Upper lobe of left lung (tissue), 6 donors: ENCODE measurements around the gene KCNAB3. TPM values are rescaled to one million over a fixed set of nuclear protein-coding genes. Genes with fewer than 3 reads are reported as not detected.

Experiments used
- ATAC-seq, 2 donors: fragments of 200-7000 bp; cut with Tn5 transposase; one replicate each; pipeline ENCODE4 v1.9.1; 2022; ENCODE audit warnings: mild to moderate bottlenecking in 2 of 2, moderate library complexity in 2 of 2; ENCODE audit not compliant: low FRiP score in 2 of 2
- DNase-seq, 2 donors: peaks; one replicate each; pipeline ENCODE4 v3.0.0-alpha.2; 2019 to 2020
- H3K27ac ChIP-seq, 4 donors: fragments of 200-600 bp; sonication (generic); one replicate each; pipeline ENCODE4 v1.5.1; 2016 to 2019
- H3K27me3 ChIP-seq, 4 donors: fragments of 200-600 bp; sonication (generic); one replicate each; pipeline ENCODE4 v1.5.1; 2017 to 2019
- H3K36me3 ChIP-seq, 4 donors: fragments of 200-600 bp; sonication (generic); one replicate each; pipeline ENCODE4 v1.5.1; 2016 to 2019
- H3K4me1 ChIP-seq, 4 donors: fragments of 200-600 bp; sonication (generic); one replicate each; pipeline ENCODE4 v1.5.1; 2018 to 2019
- H3K4me3 ChIP-seq, 4 donors: fragments of 200-600 bp; sonication (generic); one replicate each; pipeline ENCODE4 v1.5.1; 2017 to 2019; ENCODE audit warnings: mild to moderate bottlenecking in 2 of 4, moderate library complexity in 1 of 4
- H3K9me3 ChIP-seq, 4 donors: fragments of 200-600 bp; sonication (generic); one replicate each; pipeline ENCODE4 v1.5.1; 2018 to 2019
- CTCF ChIP-seq, 6 experiments: fragments of 450-650 bp in 4 of 6; fragments of 200-600 bp in 2 of 6; sonication (generic) in 2 of 6; IDR thresholded peaks; one replicate each; pipeline ENCODE4 v1.5.1; 2016 to 2019; ENCODE audit warnings: antibody characterized with exemption in 6 of 6
- EP300 ChIP-seq, 4 donors: sonication (generic); formaldehyde crosslinking; IDR thresholded peaks; one replicate each; pipeline ENCODE4 v1.5.1; 2017; ENCODE audit warnings: antibody characterized with exemption in 4 of 4, control low read depth in 2 of 4
- POLR2A ChIP-seq, 4 donors: fragments of 450-650 bp; IDR thresholded peaks; one replicate each; pipeline ENCODE4 v1.5.1; 2016 to 2017; ENCODE audit warnings: antibody characterized with exemption in 4 of 4, mild to moderate bottlenecking in 2 of 4
- POLR2AphosphoS5 ChIP-seq, 2 donors: sonication (generic); formaldehyde crosslinking; IDR thresholded peaks; one replicate each; pipeline ENCODE4 v1.5.1; 2017; ENCODE audit warnings: antibody characterized with exemption in 2 of 2
- whole genome bisulfite sequencing, 2 donors: methylation state at CpG; one replicate each; pipeline ENCODE4 v1.1.5; 2017 to 2018; 5-methylcytosine and 5-hydroxymethylcytosine counted together
- total RNA-seq, 6 donors: library from RNA; depleted of rRNA in 4 of 6; stranded (reverse); fragments of >200 nt in 4 of 6; gene quantifications; one replicate each; pipeline versions ENCODE4 v1.1.0 to v1.2.1, GENCODE V29; 2016 to 2021
- donor health status: DM: no; HTN: no; CAD: no; lungs with moderate emphysema.
- donor health status: DM: no; HTN: yes; CAD: no; lungs with severe emphysema.

The KCNAB3 gene
- total RNA-seq, 6 donors from 2014 or later, result 4.2 to 10.0 (median 5.7) TPM

- H3K36me3 ChIP-seq, result no peaks in the 10 kb centered on the region
- no peaks in the 10 kb centered on the region for H3K27me3 ChIP-seq
- TF ChIP-seq CTCF (IDR thresholded peaks at IDR 0.05), result no peak
- no peak for TF ChIP-seq EP300 (IDR thresholded peaks at IDR 0.05)
- no peak for TF ChIP-seq POLR2A (IDR thresholded peaks at IDR 0.05)
- no peak for TF ChIP-seq POLR2AphosphoS5 (IDR thresholded peaks at IDR 0.05)
- H3K4me3 ChIP-seq, result no peak overlapping the region
- no peak for DNase-seq
- no peak for ATAC-seq
- no peaks in the 10 kb centered on the region for H3K4me1 ChIP-seq
- H3K9me3 ChIP-seq, result peaks cover 8 to 23% (median 15%) of the 10 kb centered on the region in 4 donors
- 93 to 97% methylated on average over 8 of the region's 8 CpGs for WGBS, 2 donors
- no peak overlapping the region for H3K27ac ChIP-seq
These were observed 42.6 kb upstream of the KCNAB3 start for GRCh38 chr17:7972131-7972785.

GRCh38 chr17:7971651-7972050, 42.0 kb upstream of the KCNAB3 start:
- no peak for ATAC-seq
- no peak for DNase-seq
- WGBS, 2 donors, result 64 to 73% methylated on average over 4 of the region's 4 CpGs
- no peaks in the 10 kb centered on the region for H3K36me3 ChIP-seq
- no peaks in the 10 kb centered on the region for H3K4me1 ChIP-seq
- TF ChIP-seq POLR2AphosphoS5 (IDR thresholded peaks at IDR 0.05) (no peak), EP300 (IDR thresholded peaks at IDR 0.05) (no peak), POLR2A (IDR thresholded peaks at IDR 0.05) (no peak), CTCF (IDR thresholded peaks at IDR 0.05) (no peak)
- no peak overlapping the region for H3K4me3 ChIP-seq
- H3K9me3 ChIP-seq, result peaks cover 8 to 23% (median 15%) of the 10 kb centered on the region in 4 donors
- H3K27me3 ChIP-seq, result no peaks in the 10 kb centered on the region
- H3K27ac ChIP-seq, result no peak overlapping the region

GRCh38 chr17:7969433-7969832, 39.8 kb upstream of the KCNAB3 start:
- Histone ChIP-seq H3K27me3 (no peaks in the 10 kb centered on the region), H3K36me3 (no peaks in the 10 kb centered on the region), H3K9me3 (peaks cover 0 to 6% (median 3%) of the 10 kb centered on the region in 4 donors), H3K27ac (peak overlapping the region in 1 of 4 donors; percentile 59), H3K4me1 (no peaks in the 10 kb centered on the region), H3K4me3 (no peak overlapping the region)
- ATAC-seq, result no peak
- no peak for TF ChIP-seq EP300 (IDR thresholded peaks at IDR 0.05)
- TF ChIP-seq POLR2AphosphoS5 (IDR thresholded peaks at IDR 0.05), result peak; percentile 19 to 27
- TF ChIP-seq POLR2A (IDR thresholded peaks at IDR 0.05), result no peak
- no peak for TF ChIP-seq CTCF (IDR thresholded peaks at IDR 0.05)
- peak in 1 of 2 donors; percentile 35 for DNase-seq
- 63 to 86% methylated on average over 6 of the region's 6 CpGs for WGBS, 2 donors

- Histone ChIP-seq H3K4me1 (no peaks in the 10 kb centered on the region), H3K36me3 (no peaks in the 10 kb centered on the region), H3K9me3 (no peaks in the 10 kb centered on the region), H3K4me3 (no peak overlapping the region), H3K27me3 (no peaks in the 10 kb centered on the region), H3K27ac (no peak overlapping the region)
- ATAC-seq, result no peak
- WGBS, 2 donors, result 59 to 61% methylated on average over 2 of the region's 2 CpGs
- no peak for TF ChIP-seq EP300 (IDR thresholded peaks at IDR 0.05)
- TF ChIP-seq CTCF (IDR thresholded peaks at IDR 0.05), result no peak
- TF ChIP-seq POLR2A (IDR thresholded peaks at IDR 0.05), result no peak
- no peak for TF ChIP-seq POLR2AphosphoS5 (IDR thresholded peaks at IDR 0.05)
- no peak for DNase-seq
These were observed 38.1 kb upstream of the KCNAB3 start for GRCh38 chr17:7967751-7968150.

GRCh38 chr17:7961421-7961820, 31.8 kb upstream of the KCNAB3 start:
- WGBS, 2 donors, result 61 to 62% methylated on average over 2 of the region's 2 CpGs
- H3K27me3 ChIP-seq, result no peaks in the 10 kb centered on the region
- no peak overlapping the region for H3K4me3 ChIP-seq
- H3K27ac ChIP-seq, result peak overlapping the region in 2 of 4 donors; percentile 84 to 88
- no peaks in the 10 kb centered on the region for H3K36me3 ChIP-seq
- no peaks in the 10 kb centered on the region for H3K9me3 ChIP-seq
- ATAC-seq, result no peak
- DNase-seq, result no peak
- TF ChIP-seq POLR2AphosphoS5 (IDR thresholded peaks at IDR 0.05), result no peak
- TF ChIP-seq EP300 (IDR thresholded peaks at IDR 0.05), result no peak
- no peak for TF ChIP-seq CTCF (IDR thresholded peaks at IDR 0.05)
- TF ChIP-seq POLR2A (IDR thresholded peaks at IDR 0.05), result no peak
- peaks cover 0 to 9% (median 5%) of the 10 kb centered on the region in 4 donors for H3K4me1 ChIP-seq
